Measurements from ENCODE around the gene SLFN5.

DNA sequence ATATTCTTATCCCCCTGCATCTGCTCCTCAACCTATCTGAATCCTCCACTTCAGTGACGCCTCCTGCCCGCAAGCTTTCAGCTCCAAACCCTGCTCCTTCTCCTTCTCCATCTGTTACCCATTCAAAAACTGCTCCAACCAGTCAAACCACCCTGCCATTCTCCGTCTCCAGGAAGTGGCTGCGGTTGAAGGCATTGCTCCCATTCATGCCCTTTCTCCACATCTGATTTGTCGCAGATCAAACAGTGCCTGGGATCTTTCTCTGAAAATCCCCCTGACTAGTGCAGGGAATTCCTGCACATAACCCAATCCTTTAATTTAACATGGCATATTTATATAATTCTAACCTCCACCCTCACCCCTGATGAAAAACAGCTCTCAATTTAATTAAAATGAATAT lies 56.3 kb downstream of the SLFN5 start:
- no peak for TF ChIP-seq POLR2A (IDR thresholded peaks at IDR 0.05)
- TF ChIP-seq, protein P1, sequence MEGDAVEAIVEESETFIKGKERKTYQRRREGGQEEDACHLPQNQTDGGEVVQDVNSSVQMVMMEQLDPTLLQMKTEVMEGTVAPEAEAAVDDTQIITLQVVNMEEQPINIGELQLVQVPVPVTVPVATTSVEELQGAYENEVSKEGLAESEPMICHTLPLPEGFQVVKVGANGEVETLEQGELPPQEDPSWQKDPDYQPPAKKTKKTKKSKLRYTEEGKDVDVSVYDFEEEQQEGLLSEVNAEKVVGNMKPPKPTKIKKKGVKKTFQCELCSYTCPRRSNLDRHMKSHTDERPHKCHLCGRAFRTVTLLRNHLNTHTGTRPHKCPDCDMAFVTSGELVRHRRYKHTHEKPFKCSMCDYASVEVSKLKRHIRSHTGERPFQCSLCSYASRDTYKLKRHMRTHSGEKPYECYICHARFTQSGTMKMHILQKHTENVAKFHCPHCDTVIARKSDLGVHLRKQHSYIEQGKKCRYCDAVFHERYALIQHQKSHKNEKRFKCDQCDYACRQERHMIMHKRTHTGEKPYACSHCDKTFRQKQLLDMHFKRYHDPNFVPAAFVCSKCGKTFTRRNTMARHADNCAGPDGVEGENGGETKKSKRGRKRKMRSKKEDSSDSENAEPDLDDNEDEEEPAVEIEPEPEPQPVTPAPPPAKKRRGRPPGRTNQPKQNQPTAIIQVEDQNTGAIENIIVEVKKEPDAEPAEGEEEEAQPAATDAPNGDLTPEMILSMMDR (IDR thresholded peaks at IDR 0.05): no peak
- no peak for TF ChIP-seq POLR2AphosphoS5 (IDR thresholded peaks at IDR 0.05)
- no peak for TF ChIP-seq EP300 (IDR thresholded peaks at IDR 0.05)
